K562 (cell line): ENCODE results near the gene FIBP. TPM values are rescaled to one million over a fixed set of nuclear protein-coding genes. Genes with fewer than 3 reads are reported as not detected.

Experiments used
- ARID4B ChIP-seq: sonication (generic); formaldehyde crosslinking; IDR thresholded peaks from 2 replicates; pipeline ENCODE4 v1.8.0; 2022; ENCODE audit warnings: mild to moderate bottlenecking, missing genetic modification reagents
- CCNT2 ChIP-seq: IDR thresholded peaks from 2 replicates; pipeline ENCODE4 v1.6.1; 2011; ENCODE audit warnings: borderline replicate concordance, low read depth, mild to moderate bottlenecking, moderate library complexity, mixed read lengths, low read length; ENCODE audit not compliant: insufficient read length; ENCODE audit errors: extremely low read depth
- DMBX1 ChIP-seq: fragments of 250-450 bp; sonication (Bioruptor Pico); IDR thresholded peaks from 2 replicates; pipeline ENCODE4 v1.8.0; 2022; ENCODE audit warnings: inconsistent platforms, mild to moderate bottlenecking, moderate library complexity, borderline replicate concordance
- ETV1 ChIP-seq: fragments of 450-650 bp; conservative IDR thresholded peaks from 2 replicates; pipeline ENCODE4 v1.6.1; 2016; ENCODE audit warnings: missing genetic modification characterization, control low read depth, low read depth, missing compliant biosample characterization
- ETV5 ChIP-seq: sonication (generic); formaldehyde crosslinking; IDR thresholded peaks from 2 replicates; pipeline ENCODE4 v1.4.0; 2020; ENCODE audit warnings: low read depth, mild to moderate bottlenecking, missing genetic modification reagents
- FOXA3 ChIP-seq, 2 experiments: fragments of 450-650 bp in 1 of 2; sonication (generic) in 1 of 2; formaldehyde crosslinking; IDR thresholded peaks in 1 of 2; conservative IDR thresholded peaks in 1 of 2; 2 replicates each; pipeline versions ENCODE4 v1.4.0 to v1.8.0; 2020 to 2022; ENCODE audit warnings: mild to moderate bottlenecking in 2 of 2, missing genetic modification reagents in 1 of 2
- ID3 ChIP-seq, 2 experiments: fragments of 250-450 bp in 1 of 2; fragments of 450-650 bp in 1 of 2; sonication (Bioruptor Pico) in 1 of 2; IDR thresholded peaks; 2 replicates each; pipeline versions ENCODE4 v1.6.1 to v1.8.0; 2016 to 2021; ENCODE audit warnings: mild to moderate bottlenecking in 2 of 2, moderate library complexity in 2 of 2, missing compliant biosample characterization in 1 of 2, missing genetic modification characterization in 1 of 2
- ILF3 ChIP-seq: fragments of 450-650 bp; IDR thresholded peaks from 2 replicates; pipeline ENCODE4 v1.6.1; 2018; ENCODE audit warnings: antibody characterized with exemption, mild to moderate bottlenecking, moderate library complexity, borderline replicate concordance
- KDM5B ChIP-seq: fragments of 200-600 bp; sonication (generic); IDR thresholded peaks from 2 replicates; pipeline ENCODE4 v1.6.1; 2012; ENCODE audit warnings: low read depth, mild to moderate bottlenecking, moderate library complexity, low read length, control low read depth, inconsistent platforms; ENCODE audit not compliant: insufficient replicate concordance
- NR3C1 ChIP-seq: sonication (generic); formaldehyde crosslinking; IDR thresholded peaks from 2 replicates; pipeline ENCODE4 v1.8.1; 2022; ENCODE audit warnings: missing genetic modification reagents
- RNF2 ChIP-seq: sonication (generic); IDR thresholded peaks from 2 replicates; pipeline ENCODE4 v1.6.1; 2016
- SMAD1 ChIP-seq: fragments of 150-350 bp; IDR thresholded peaks from 2 replicates; pipeline ENCODE4 v1.6.1; 2014; ENCODE audit warnings: low read length, low read depth; ENCODE audit not compliant: partially characterized antibody
- TCF3 ChIP-seq: sonication (generic); formaldehyde crosslinking; IDR thresholded peaks from 2 replicates; pipeline ENCODE4 v1.4.0; 2020; ENCODE audit warnings: mild to moderate bottlenecking, missing genetic modification reagents
- TOE1 ChIP-seq, 2 experiments: fragments of 450-650 bp in 1 of 2; sonication (generic) in 1 of 2; formaldehyde crosslinking in 1 of 2; IDR thresholded peaks; 2 replicates each; pipeline versions ENCODE4 v1.7.1 to v1.8.0; 2016 to 2022; ENCODE audit warnings: borderline replicate concordance in 2 of 2, mild to moderate bottlenecking in 2 of 2, antibody characterized with exemption in 1 of 2, inconsistent platforms in 1 of 2, low read depth in 1 of 2, missing genetic modification reagents in 1 of 2, moderate library complexity in 1 of 2
- ZFP36 ChIP-seq: fragments of 150-350 bp; IDR thresholded peaks from 2 replicates; pipeline ENCODE4 v1.6.1; 2018; ENCODE audit warnings: low read length, low read depth; ENCODE audit not compliant: partially characterized antibody
- ZNF511 ChIP-seq: sonication (generic); formaldehyde crosslinking; IDR thresholded peaks from 2 replicates; pipeline ENCODE4 v1.8.0; 2022; ENCODE audit warnings: mild to moderate bottlenecking, missing genetic modification reagents
- ZNF695 ChIP-seq: fragments of 450-650 bp; formaldehyde crosslinking; IDR thresholded peaks from 2 replicates; pipeline ENCODE4 v1.4.0; 2020; ENCODE audit warnings: mild to moderate bottlenecking, moderate library complexity
- polyA plus RNA-seq, 8 experiments: library from polyadenylated mRNA; depleted of rRNA in 4 of 8; stranded (reverse) in 5 of 8; unstranded in 3 of 8; fragments of >200 nt; fragmentation: Nextera tagmentation in 2 of 8; fragmentation: Illumina TruSeq in 1 of 8; extraction: Ambion mirVana in 2 of 8; extraction: Trizol in 1 of 8; gene quantifications; 2 replicates each; pipeline versions ENCODE4 v1.2.1 to v1.2.3, GENCODE V29; 2011 to 2014; ENCODE audit warnings: inconsistent platforms in 1 of 8, missing spikeins in 1 of 8
- total RNA-seq, 7 experiments: library from RNA; depleted of rRNA in 6 of 7; stranded (reverse); fragments of >200 nt in 6 of 7; fragmentation: Illumina TruSeq in 2 of 7; extraction: Trizol in 2 of 7; gene quantifications; 2 replicates each; pipeline versions ENCODE4 v1.2.1 to v1.2.3, GENCODE V29; 2011 to 2021; ENCODE audit warnings: low replicate concordance in 1 of 7

Gene FIBP
- total and polyA plus RNA-seq, 9 of the 15 experiments (the other 6 are each of a cell fraction or from before 2014, with no cell fraction given) = 41.2 to 79.2 (median 48.6) TPM

- peak; percentile 55 for TF ChIP-seq ARID4B
- TF ChIP-seq CCNT2 = peak; percentile 72
- TF ChIP-seq ZNF695 (CRISPR knock-in tag) = no peak
- TF ChIP-seq FOXA3 (CRISPR knock-in tag; conservative IDR thresholded peaks at IDR 0.05 in 1 of 2, IDR thresholded peaks at IDR 0.05 in 1 of 2) = 0 out of 4 replicates have a peak, but pooled peaks of 1 of the 2 experiments have one; percentile 25
- TF ChIP-seq ETV1 = peak; percentile 88
- TF ChIP-seq RNF2 = peak; percentile 50
- TF ChIP-seq ZFP36 = peak; percentile 97
- TF ChIP-seq SMAD1 = peak; percentile 1
- 0 out of 2 replicates have a peak, but pooled peaks have one; percentile 16 for TF ChIP-seq ZNF511
- peak; percentile 12; the same call in 1 of the 2 replicates for TF ChIP-seq ILF3
- TF ChIP-seq NR3C1 (CRISPR knock-in tag) = 0 out of 2 replicates have a peak, but pooled peaks have one; percentile 17
- 0 out of 2 replicates have a peak, but pooled peaks have one; percentile 4 for TF ChIP-seq TCF3 (CRISPR knock-in tag)
- TF ChIP-seq TOE1 (IDR thresholded peaks at IDR 0.05; ENCODE audit: borderline replicate concordance) = peak; percentile 41; the same call in 1 of the 2 replicates
- no peak for TF ChIP-seq TOE1 (CRISPR knock-in tag; IDR thresholded peaks at IDR 0.05; ENCODE audit: borderline replicate concordance, low read depth)
- no peak for TF ChIP-seq ID3 (CRISPR knock-in tag; IDR thresholded peaks at IDR 0.05)
- 0 out of 2 replicates have a peak, but pooled peaks have one; percentile 37 for TF ChIP-seq ID3 (tag; IDR thresholded peaks at IDR 0.05)
- TF ChIP-seq DMBX1 (CRISPR knock-in tag) = no peak
- TF ChIP-seq KDM5B = no peak
- TF ChIP-seq ETV5 (CRISPR knock-in tag) = peak; percentile 79
These were observed 3.2 kb upstream of the FIBP start (continued) for GRCh38 chr11:65891219-65892136.
